GM18873 (cell line): ENCODE data around the gene APOL6.
"Not testable (repeated sequence)": the region's sequence is repeated elsewhere in the genome, so short reads cannot be mapped to it uniquely, and the experiment has no call there.

Source experiments
- ATAC-seq: cut with Tn5 transposase; IDR thresholded peaks from one replicate; pipeline ENCODE4 v1.9.1; 2021; ENCODE audit warnings: mild to moderate bottlenecking, moderate library complexity, moderate number of reproducible peaks; ENCODE audit not compliant: unreplicated experiment, low FRiP score

APOL6 gene

DNA sequence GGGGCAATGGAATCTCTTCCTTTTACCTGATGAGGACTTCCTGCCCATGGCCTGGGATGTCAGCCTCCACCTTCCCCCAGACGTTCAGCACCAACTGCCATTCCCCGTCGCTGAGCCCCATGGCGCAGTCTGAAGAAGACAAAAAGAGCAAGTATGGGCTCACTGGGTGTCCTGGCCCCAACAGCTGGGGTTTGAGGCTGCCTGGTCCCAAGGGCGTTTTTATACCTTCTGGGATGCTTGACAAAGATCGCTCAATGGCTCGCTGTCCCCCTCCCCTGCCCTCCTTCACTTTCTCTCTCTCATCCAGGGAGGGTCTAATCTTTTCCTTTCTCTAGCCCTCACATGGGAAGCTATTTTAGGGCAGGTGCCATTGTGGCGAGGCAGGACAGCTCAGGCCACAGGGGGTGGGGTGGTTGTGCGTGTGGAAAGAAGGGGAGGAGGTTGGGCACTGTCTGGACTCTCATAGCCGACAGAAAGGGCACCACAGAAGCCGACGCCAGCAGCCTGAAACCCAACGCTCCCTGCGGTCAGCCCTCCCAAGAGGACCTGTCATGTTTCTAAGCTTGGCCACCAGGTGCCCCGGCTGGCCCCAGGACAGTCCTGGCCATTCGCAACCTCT is 31.0 kb upstream of the APOL6 start, which contains the start of gene MB:
MB (minus strand) TSS at position 193 of the 619 bp plus-strand sequence; CDS start at position 121, 72 bp downstream.
- ATAC-seq, result no peak

DNA sequence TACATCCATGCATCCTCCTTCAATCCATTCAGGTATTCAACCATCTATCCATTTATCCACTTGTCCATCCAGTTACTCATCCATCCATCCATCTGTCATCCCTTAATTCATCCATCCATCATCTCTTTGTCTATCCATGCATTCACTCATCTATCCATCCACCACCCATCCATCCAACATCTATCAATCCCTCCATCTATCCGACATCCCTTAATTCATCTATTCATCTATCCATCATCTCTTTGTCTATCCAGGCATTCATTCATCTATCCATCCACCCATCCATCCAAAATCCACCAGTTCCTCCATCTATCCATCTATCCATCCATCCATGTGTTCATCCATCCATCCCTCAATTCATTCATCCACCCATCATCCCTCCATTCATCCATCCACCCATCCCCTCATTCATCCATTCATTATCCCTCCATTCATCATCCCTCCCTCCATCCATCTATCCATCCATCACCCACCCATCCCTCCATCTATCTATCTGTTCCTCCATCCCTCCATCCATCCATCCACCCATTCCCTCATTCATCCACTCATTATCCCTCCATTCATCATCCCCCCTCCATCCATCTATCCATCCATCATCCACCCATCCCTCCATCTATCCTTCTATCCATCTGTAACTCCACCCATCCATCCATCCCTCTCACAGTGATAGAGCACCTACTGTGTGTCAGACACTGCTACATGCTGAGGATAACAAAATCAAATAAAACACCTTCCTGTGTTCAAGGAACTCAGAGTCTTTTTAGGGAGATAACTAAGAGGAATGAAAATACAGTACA is 29.6 kb upstream of the APOL6 start:
- ATAC-seq, result no peak

DNA sequence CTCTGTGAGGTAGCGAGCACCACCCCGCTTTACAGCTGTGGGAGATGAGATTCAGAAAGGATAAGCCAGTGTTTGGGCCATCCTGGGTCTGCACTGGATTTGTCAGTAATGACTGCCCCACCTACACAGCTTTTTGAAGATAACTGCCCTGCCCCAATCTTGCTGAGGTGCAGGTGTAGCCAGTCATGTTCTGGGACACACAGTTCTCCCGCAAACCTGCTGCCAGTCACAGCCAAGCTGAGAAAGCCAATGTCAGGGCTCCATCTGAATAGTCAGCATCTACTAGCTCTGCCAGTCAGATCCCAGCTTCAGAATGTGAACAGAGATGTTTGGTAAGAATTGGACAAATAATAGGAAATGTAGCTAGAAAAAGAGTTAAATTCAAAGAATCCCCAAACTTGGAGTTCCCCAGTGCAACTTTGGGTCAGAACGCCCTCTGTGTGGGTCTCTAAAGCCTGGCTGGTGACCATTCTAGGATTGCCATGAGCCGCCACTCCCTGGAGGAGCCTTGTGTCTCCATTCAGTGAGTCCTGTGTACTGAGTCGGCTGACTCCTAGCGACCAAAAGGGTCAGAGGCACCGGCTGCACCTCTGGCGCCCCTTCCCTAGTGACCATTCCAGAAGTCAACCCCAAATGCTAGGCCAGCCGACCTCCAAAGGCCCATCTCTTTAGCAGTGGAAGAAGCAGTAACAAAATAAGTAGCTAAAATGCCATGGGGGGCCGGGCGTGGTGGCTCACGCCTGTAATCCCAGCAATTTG is 28.7 kb upstream of the APOL6 start:
- no peak for ATAC-seq

DNA sequence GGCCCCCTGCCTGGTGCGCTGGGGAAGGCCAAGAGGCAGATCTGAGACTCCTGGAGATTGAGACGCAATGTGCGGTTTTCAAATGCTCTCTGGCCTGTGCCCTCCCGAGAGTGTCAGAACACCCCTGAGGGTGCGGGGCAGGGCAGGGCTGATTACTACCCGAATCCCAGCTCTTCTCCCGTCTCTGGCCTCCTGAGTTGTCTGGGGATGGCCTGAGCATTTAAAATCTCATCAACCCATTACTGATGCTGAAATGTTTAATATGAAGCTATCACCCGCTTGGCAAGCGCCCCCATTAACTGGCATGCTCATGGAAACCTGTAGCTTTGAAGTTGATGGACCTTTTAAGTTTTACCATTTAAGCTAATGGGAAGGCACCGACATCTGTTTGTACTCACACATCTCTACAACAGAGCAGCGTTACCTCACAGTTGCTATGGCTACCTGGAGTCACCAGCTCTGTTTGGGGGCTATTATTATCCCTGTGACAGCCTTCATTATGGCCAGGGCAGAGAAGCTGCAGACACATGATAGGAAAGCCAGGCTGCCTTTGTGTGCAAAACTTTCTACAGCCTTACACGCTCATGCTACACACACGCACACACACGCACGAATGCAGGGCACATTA is 27.5 kb upstream of the APOL6 start:
- no peak for ATAC-seq

DNA sequence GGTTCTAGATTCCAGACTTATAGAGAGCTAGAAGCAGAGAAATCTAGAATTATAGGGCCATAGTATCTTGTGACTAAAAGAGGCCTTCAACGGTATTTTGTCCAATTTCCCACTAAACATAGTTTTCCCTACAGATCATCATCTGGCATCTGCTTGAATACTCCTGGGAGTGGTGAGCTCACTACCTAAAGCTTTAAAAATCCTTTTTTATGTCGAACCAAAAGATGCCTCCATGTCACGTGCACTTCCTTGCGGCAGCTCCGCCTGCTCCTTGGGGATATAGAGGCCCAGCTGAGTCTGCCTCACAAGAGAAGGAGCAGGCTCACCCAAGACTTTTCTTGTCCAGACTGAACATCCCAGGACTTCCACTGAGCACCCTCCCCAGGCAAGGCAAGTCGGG is 26.8 kb upstream of the APOL6 start:
- ATAC-seq, result no peak

DNA sequence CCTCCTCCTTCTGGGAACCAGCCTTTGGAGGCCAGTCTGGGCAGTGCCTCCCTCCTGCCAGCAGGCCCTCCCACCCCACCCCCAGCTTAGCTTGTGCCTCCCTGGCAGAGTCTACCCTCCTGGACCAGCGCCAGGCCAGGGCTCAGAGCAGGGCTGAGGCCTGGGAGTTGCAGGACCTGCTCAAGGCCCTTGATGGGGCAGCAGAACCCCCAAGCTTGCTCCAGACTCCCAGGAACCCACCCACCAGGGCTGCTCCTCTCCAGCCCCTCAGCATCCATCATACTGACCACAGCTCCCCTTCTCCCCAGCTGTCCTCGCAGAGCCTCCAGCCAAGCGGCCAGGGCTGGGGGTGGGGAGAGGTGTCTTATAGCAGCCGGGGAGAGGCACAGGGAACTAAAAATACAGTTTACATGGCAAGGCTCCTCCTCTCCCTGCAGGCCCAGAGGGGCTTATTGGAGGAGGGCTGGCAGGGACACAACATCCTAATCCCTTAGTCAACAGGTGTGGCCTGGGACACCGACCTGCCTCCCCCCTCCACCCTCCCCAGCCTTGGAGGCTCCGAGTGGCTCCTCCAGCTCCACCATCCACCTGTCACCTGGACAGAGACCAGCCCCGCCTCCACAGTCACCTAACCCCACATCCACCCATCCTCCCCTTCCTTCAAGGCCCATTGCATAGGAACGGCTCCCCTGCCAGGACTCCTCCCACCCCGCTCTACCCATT is 25.9 kb upstream of the APOL6 start:
- no peak for ATAC-seq

DNA sequence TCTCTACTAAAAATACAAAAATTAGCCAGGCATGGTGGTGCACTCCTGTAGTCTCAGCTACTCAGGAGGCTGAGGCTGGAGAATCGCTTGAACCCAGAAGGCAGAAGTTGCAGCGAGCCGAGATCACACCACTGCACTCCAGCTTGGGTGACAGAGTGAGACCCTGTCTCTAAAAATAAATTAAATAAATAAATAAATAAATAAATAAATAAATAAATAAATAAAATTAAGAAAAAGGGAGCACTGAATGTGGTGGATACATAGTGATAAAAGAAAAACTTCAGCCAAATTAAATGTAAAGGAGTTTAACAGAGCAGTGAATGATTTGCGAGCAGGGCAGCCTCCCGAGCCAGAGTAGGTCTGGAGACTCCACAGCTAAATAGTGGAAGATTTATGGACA is 24.4 kb upstream of the APOL6 start:
- not testable (repeated sequence) for ATAC-seq

DNA sequence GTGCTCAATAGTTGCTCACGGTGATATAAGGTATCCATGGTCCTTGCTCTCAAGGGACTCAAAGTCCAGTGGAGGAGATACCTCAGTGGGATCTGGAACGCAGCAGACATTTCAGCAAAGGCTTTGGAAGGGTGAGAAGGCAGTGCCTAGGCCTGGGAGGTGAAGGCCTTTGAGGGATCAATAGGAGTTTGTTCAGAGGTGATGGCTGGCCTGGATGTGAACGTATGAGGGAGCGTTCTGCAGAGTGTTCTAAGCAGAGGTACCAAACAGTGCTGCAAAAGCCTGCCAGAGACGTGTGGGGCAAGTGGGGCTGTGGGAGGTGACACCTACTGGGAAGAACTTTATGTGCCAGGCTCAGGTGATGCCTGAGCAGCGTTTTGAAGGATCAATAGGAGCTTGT is 23.7 kb upstream of the APOL6 start:
- no peak for ATAC-seq

DNA sequence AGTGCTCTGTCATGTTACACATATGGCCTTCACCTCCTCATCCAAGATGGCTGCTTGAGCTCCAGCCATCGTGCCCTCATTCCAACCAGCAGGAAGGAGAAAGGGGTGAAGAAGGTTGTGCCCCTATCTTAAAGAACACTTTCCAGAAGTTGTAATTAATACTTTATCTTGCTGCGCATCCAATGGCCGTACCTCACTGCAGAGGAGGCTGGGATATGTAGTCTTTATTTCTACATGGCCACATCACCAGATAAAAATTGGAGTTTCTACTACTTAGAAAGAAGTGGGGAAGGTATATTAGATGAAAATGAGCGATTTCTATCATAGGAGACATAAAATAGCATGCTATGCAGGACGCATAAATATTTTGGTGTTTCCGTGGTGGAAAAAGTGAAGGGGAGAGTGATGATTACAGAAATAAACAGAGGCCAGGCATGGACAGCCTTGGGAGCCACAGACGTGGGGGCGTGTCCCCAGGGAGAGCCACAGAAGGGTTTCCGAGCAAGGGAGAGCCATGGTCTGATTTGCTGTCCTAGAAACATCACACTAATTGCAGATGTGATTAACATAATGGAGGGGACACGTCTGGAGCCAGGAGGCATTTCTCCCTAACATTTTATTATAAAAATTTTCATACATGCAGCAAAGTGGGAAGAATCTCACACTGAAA is 22.3 kb upstream of the APOL6 start:
- no peak for ATAC-seq

DNA sequence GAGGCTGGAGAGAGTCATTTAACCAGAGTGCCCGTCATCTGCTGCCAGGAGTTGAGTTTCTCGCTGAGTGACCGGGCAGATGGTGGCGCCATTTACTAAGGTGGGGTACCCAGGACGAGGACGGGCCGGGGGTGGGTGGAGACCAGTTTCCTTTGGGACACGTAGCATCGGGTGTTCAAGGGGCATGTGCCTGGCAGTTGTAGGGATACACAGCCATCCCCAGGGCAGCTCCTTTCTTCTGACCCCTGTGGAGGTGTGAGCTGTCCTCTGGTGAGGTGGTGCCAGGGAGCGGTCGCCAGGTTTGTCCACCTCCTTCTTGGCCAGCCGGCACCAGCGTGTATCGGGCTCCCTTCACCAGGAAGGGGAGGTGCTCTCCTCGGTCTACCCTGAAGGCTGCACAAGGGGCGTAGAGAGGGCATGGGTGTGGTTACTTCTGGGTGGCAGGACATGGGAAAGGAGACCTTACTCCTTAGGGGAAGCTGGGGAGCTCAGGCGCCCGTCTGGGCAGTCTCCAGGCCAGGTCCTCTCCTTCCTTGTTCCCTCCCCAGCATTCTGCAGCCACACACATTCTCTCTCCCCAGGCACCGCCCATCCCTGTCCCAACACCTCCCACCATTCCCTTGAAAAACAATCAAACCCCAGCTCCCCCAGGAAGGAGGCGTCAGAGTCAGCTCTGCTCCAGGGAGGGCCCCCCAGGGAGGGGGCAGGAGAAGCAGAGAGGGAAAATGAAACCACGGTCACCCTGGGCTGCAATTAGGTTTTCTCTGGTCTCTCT is 20.8 kb upstream of the APOL6 start:
- no peak for ATAC-seq

DNA sequence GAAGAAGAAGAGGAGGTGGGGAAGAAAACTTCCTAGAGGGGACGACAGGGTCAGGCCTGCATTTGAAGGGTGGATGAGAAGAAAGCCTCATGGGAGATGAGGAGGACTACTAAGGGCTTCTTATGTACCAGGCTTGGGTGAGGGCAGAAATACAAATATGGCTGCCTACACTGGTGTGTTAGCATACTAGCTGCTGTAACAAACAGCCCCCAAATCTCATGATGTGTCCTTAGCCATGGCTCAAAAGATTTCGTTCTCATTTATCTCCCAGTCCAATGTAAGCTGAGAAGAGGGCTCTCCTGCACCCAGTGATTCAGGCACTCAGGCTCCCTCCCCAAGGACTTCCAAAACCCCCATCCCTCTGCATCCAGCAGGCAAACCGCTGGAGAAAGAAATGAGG is 19.5 kb upstream of the APOL6 start:
- ATAC-seq, result no peak

DNA sequence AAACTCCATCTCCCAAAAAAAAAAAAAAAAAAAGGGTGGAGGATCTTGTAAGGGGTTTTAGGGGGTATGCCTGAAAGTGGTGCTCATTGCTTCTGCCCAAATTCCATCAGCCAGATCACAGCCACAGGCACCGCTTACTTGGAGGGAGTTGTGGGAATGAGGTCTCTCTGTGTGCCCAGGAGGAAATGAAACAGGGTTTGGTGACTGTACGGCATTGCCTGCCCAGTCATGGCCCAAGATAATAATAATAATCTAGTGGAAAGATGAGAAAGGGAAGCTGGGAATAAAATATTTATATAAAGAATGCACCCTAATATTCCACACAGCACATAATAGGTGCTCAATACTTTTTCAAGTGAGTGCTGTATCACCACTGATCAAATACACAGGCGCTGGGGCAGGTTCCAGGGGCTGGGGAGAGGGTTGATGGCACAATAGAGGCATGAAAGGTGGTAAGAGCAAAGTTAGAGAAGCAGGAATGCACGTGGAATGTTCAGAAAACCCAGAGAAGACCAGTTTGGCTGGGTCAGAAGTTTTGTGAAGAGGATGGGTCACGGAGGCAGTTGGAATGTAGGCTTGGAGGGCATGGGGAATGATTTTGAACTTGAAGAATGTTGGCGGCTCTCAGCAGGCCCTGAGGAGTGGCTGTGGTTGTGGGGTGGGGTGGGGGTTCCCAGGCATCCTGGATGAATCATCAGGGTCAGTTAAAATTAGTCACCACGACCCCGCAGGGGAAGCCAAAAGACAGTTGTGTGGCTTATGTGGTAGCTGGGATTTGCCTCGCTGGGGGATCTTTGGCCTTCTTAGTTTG is 18.6 kb upstream of the APOL6 start:
- no peak for ATAC-seq

DNA sequence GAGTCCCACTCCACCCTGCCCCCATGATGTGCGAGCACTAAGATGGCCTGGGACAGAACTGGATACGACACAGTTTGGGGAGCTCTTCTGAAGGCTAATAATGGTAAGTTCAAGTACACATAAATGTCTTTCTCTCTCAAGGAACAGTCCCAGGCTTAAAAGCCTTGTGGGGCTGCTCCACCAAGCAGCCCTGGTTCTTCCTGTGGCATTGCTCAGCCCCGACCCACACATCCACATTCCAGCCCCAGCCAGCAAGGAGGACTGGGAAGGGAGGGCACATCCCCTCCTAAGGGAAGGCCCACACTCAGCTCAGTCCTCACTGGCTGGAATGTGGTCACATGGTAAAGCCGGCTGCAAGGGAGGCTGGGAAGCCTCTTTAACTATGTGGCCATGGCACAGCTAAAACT is 17.9 kb upstream of the APOL6 start:
- ATAC-seq, result no peak

DNA sequence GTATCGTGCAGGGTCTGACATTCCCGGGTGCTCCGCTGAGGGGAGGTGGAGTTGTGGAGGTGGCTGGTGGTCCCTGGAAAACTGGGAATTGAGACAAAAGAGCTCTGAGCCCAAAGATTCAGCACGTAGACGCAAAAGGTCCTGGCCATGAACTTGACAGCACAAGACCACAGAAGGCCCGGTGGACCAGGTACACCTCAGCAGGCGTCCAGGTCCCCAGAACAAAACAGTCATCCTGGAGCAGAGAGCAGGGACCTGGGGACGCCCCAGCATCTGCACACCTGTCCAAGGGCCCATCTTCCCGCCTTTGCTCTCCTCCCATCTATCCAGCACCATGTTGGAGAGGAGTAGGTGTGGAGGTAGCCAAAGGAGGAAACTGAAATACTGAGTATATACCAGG is 17.4 kb upstream of the APOL6 start:
- no peak for ATAC-seq

DNA sequence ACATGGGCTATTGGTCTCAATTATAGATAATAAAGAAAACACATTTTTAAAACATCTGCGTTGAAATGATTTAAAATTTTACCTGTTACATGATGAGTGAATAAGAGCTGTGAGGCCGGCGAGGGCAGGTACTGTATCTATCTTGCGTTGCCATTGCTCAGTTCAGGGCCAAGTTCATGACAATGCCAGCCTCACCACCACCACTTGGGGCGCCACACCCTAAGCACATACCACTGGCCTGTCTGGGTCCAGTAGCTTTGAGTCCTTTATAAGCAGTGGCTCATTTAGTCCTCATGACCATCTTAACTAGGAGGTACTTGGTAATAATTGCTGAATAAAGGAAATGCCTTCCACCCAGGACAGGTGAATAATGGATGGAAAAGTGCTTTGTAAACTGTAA is 16.6 kb upstream of the APOL6 start:
- ATAC-seq, result no peak

DNA sequence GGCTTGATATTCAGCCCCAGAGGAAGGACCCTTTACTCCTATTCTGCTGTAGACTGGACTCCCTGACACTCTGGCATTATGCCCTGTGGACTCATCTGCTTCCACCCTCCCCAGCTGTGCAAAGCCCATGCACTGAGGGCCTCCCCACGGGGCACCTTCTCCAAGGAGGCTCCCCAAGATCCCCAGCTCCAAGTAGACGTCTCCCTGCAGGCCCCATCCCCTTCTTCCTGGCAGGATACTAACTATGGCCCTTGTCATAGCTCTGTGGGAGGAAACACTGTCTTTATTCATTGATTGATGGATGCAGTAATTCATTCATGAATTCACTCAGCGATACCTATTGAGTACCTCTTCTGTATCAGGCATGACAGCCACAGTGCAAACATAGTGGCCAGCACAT is 15.3 kb upstream of the APOL6 start:
- no peak for ATAC-seq

DNA sequence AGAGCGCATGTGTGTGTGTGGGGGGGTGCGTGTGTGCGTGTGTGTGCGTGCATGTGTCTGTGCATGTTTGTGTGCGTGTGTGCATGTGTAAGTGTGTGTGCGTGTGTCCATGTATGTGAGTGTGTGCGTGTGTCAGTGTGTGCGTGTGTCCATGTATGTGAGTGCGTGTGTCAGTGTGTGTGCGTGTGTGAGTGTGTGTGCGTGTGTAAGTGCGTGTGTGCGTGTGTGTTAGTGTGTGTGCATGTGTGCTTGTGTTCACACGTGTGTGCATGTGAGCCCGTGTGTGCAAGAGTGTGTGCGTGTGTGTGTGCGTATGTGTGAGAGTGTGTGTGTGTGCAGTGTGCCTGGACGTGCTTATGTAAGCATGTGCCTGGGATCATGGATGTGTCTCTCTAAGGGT is 14.7 kb upstream of the APOL6 start:
- no peak for ATAC-seq

DNA sequence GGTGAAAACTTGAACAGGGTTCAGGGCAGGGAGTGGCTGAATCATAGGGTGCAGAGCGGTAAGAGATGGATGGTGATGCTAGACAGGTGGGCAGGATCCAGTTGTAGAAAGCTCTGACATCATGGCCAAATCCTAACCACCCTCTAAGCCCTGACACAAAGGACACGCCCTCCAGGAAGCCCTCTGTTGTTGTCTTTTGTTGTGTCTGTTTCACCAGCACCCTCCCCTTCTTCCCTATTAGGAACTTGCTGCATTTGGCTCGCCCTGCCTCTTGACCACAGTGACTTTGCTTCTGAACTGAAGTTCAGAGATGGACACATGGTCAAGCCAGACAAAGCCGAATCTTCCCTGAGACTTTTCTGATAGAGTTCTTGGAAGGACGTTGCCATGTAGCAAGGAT is 14.2 kb upstream of the APOL6 start:
- ATAC-seq, result no peak
